IMR-90 (cell line): ENCODE results near the gene BPTF. TPM values are rescaled to one million over a fixed set of nuclear protein-coding genes. Genes with fewer than 3 reads are reported as not detected.

Experiments used
- ATAC-seq: fragments of 200-7000 bp; cut with Tn5 transposase; 2 replicates; pipeline ENCODE4 v1.9.1; 2020; ENCODE audit warnings: low read depth, mild to moderate bottlenecking, moderate library complexity
- BruUV-seq: library from RNA; stranded (reverse); fragments of 400-500 nt; replicated peaks from 2 replicates; lab custom pipeline; 2021; lab: Mats Ljungman, UMichigan
- CTCF ChIA-PET: fragments of 300-600 bp; formaldehyde crosslinking; extraction: SDS; loops from one replicate; lab custom pipeline; 2021; ENCODE audit warnings: antibody characterized with exemption; lab: Yijun Ruan, JAX
- POLR2A ChIA-PET: fragments of 300-600 bp; sonication (Branson Sonifier 250); formaldehyde crosslinking; loops from one replicate; lab custom pipeline; 2022; ENCODE audit warnings: antibody characterized with exemption; ENCODE audit not compliant: unreplicated experiment; lab: Charles Lee
- DNase-seq: peaks from one replicate; pipeline ENCODE4 v3.0.0; 2013
- H2AFZ ChIP-seq: replicated peaks from 2 replicates; pipeline ENCODE3; 2013; ENCODE audit warnings: low read length, mild to moderate bottlenecking; ENCODE audit not compliant: poor library complexity
- H2AK5ac ChIP-seq: 2 replicates; pipeline ENCODE4 v1.6.1; 2013; ENCODE audit warnings: low read depth, low read length, inconsistent platforms
- H2AK9ac ChIP-seq: replicated peaks from 2 replicates; pipeline ENCODE3; 2013; ENCODE audit warnings: mild to moderate bottlenecking, low read depth, low read length, moderate library complexity; ENCODE audit not compliant: poor library complexity
- H2BK120ac ChIP-seq: 2 replicates; pipeline ENCODE4 v1.6.1; 2013; ENCODE audit warnings: low read depth, low read length, inconsistent platforms
- H2BK15ac ChIP-seq: 3 replicates; pipeline ENCODE4 v1.6.1; 2013; ENCODE audit warnings: low read depth, low read length, inconsistent platforms
- H2BK20ac ChIP-seq: 2 replicates; pipeline ENCODE4 v1.6.1; 2013; ENCODE audit warnings: low read depth, mild to moderate bottlenecking, inconsistent platforms, low read length, moderate library complexity
- H2BK5ac ChIP-seq: 2 replicates; pipeline ENCODE4 v1.6.1; 2013; ENCODE audit warnings: mild to moderate bottlenecking, low read depth, low read length, inconsistent platforms; ENCODE audit not compliant: poor library complexity, severe bottlenecking
- H3K14ac ChIP-seq: replicated peaks from 2 replicates; pipeline ENCODE4 v1.6.1; 2013; ENCODE audit warnings: low read depth, low read length, inconsistent platforms
- H3K18ac ChIP-seq: 2 replicates; pipeline ENCODE4 v1.6.1; 2013; ENCODE audit warnings: low read depth, low read length, control low read depth
- H3K23ac ChIP-seq: 2 replicates; pipeline ENCODE4 v1.6.1; 2013; ENCODE audit warnings: low read depth, low read length, inconsistent platforms
- H3K27ac ChIP-seq: 2 replicates; pipeline ENCODE4 v1.5.1; 2013; ENCODE audit warnings: mild to moderate bottlenecking, control low read depth, low read length; ENCODE audit not compliant: insufficient read depth
- H3K27me3 ChIP-seq: 2 replicates; pipeline ENCODE4 v1.6.1; 2013; ENCODE audit warnings: low read length; ENCODE audit not compliant: control insufficient read depth, insufficient read depth
- H3K36me3 ChIP-seq: 2 replicates; pipeline ENCODE4 v1.6.1; 2013; ENCODE audit warnings: low read length, mixed read lengths; ENCODE audit not compliant: control insufficient read depth, insufficient read depth
- H3K4ac ChIP-seq: 2 replicates; pipeline ENCODE4 v1.6.1; 2013; ENCODE audit warnings: low read depth, low read length, inconsistent platforms
- H3K4me1 ChIP-seq: 2 replicates; pipeline ENCODE4 v1.6.1; 2013; ENCODE audit warnings: low read length, mixed read lengths; ENCODE audit not compliant: control insufficient read depth, insufficient read depth
- H3K4me2 ChIP-seq: 2 replicates; pipeline ENCODE4 v1.6.1; 2013; ENCODE audit warnings: low read depth, mild to moderate bottlenecking, control low read depth, low read length, moderate library complexity
- H3K4me3 ChIP-seq: 2 replicates; pipeline ENCODE4 v1.5.1; 2013; ENCODE audit warnings: low read depth, mild to moderate bottlenecking, control low read depth, low read length, moderate library complexity; ENCODE audit not compliant: insufficient read depth
- H3K56ac ChIP-seq: 2 replicates; pipeline ENCODE4 v1.6.1; 2013; ENCODE audit warnings: low read length, inconsistent platforms; ENCODE audit not compliant: insufficient read depth; ENCODE audit errors: extremely low read depth
- H3K79me1 ChIP-seq, 2 experiments: 2 replicates each; pipeline ENCODE4 v1.6.1; 2013; ENCODE audit warnings: low read length in 2 of 2, inconsistent platforms in 1 of 2, low read depth in 1 of 2
- H3K9ac ChIP-seq: 2 replicates; pipeline ENCODE4 v1.6.1; 2013; ENCODE audit warnings: low read depth, low read length, control low read depth
- H3K9me1 ChIP-seq: 2 replicates; pipeline ENCODE4 v1.6.1; 2013; ENCODE audit warnings: low read length, inconsistent platforms; ENCODE audit not compliant: insufficient read depth
- H3K9me3 ChIP-seq: 2 replicates; pipeline ENCODE4 v1.6.1; 2013; ENCODE audit warnings: low read length; ENCODE audit not compliant: control insufficient read depth, insufficient read depth
- H4K20me1 ChIP-seq: 2 replicates; pipeline ENCODE4 v1.6.1; 2013; ENCODE audit warnings: low read length, inconsistent platforms; ENCODE audit not compliant: insufficient read depth
- H4K5ac ChIP-seq: 2 replicates; pipeline ENCODE4 v1.6.1; 2013; ENCODE audit warnings: mild to moderate bottlenecking, low read depth, low read length, control low read depth
- H4K8ac ChIP-seq, 2 experiments: 2 replicates each; pipeline ENCODE4 v1.6.1; 2013; ENCODE audit warnings: low read depth in 2 of 2, low read length in 2 of 2, control low read depth in 1 of 2, inconsistent platforms in 1 of 2
- H4K91ac ChIP-seq: 2 replicates; pipeline ENCODE4 v1.6.1; 2013; ENCODE audit warnings: low read depth, low read length, inconsistent platforms; ENCODE audit not compliant: insufficient read depth
- BHLHE40 ChIP-seq: fragments of 150-350 bp; IDR thresholded peaks from 2 replicates; pipeline ENCODE4 v1.6.1; 2016; ENCODE audit warnings: mild to moderate bottlenecking, low read depth, low read length
- CEBPB ChIP-seq: IDR thresholded peaks from 2 replicates; pipeline ENCODE4 v1.6.1; 2012; ENCODE audit warnings: low read depth, low read length, improper control_type of control experiment
- CHD1 ChIP-seq: IDR thresholded peaks from 2 replicates; pipeline ENCODE4 v1.6.1; 2012; ENCODE audit warnings: low read depth, low read length, improper control_type of control experiment
- MAFK ChIP-seq: IDR thresholded peaks from 2 replicates; pipeline ENCODE4 v1.6.1; 2012; ENCODE audit warnings: low read depth, low read length, improper control_type of control experiment
- MAZ ChIP-seq: IDR thresholded peaks from 2 replicates; pipeline ENCODE4 v1.6.1; 2012; ENCODE audit warnings: low read depth, mild to moderate bottlenecking, low read length, improper control_type of control experiment, moderate library complexity, borderline replicate concordance
- NFE2L2 ChIP-seq: fragments of 150-350 bp; IDR thresholded peaks from 2 replicates; pipeline ENCODE4 v1.6.1; 2016; ENCODE audit warnings: low read depth, mild to moderate bottlenecking, low read length
- POLR2A ChIP-seq: IDR thresholded peaks from 2 replicates; pipeline ENCODE4 v1.6.1; 2012; ENCODE audit warnings: mild to moderate bottlenecking, low read depth, low read length
- RAD21 ChIP-seq: IDR thresholded peaks from 2 replicates; pipeline ENCODE4 v1.6.1; 2012; ENCODE audit warnings: low read length, improper control_type of control experiment
- RCOR1 ChIP-seq: IDR thresholded peaks from 2 replicates; pipeline ENCODE4 v1.6.1; 2012; ENCODE audit warnings: mild to moderate bottlenecking, low read length, improper control_type of control experiment; ENCODE audit not compliant: insufficient replicate concordance
- RFX5 ChIP-seq: IDR thresholded peaks from 2 replicates; pipeline ENCODE4 v1.8.0; 2012; ENCODE audit warnings: low read depth, mild to moderate bottlenecking, low read length, moderate library complexity
- SMC3 ChIP-seq: fragments of 150-350 bp; IDR thresholded peaks from 2 replicates; pipeline ENCODE4 v1.6.1; 2016; ENCODE audit warnings: low read depth, mild to moderate bottlenecking, antibody characterized with exemption, low read length, moderate library complexity
- WGBS, 2 experiments: methylation state at CpG; one replicate each; pipeline versions ENCODE4 v1.1.5 to v1.1.7; 2013; ENCODE audit warnings: missing lambda C conversion rate in 2 of 2; ENCODE audit not compliant: insufficient read length in 1 of 2; ENCODE audit errors: extremely low coverage in 2 of 2; 5-methylcytosine and 5-hydroxymethylcytosine counted together
- dilution Hi-C: fragments of 300-500 bp; cut with HindIII; formaldehyde crosslinking; loops from one replicate; pipeline ENCODE4 v1.14.3; 2018; ENCODE audit warnings: low sequenced_read_pairs; ENCODE audit not compliant: unreplicated experiment
- in situ Hi-C: fragments of 300-500 bp; cut with MboI; formaldehyde crosslinking; loops from 3 replicates; pipeline ENCODE4 v1.14.3; 2019; ENCODE audit warnings: low sequenced_read_pairs, inconsistent platforms, mixed read lengths
- intact Hi-C: fragments of 100-400 bp; cut with micrococcal nuclease; formaldehyde crosslinking; loops from 2 replicates; pipeline ENCODE4 v1.10.0; 2022
- polyA plus RNA-seq, 3 experiments: library from polyadenylated mRNA; depleted of rRNA; stranded (reverse); fragments of >200 nt; gene quantifications; 2 replicates each; pipeline ENCODE4 v1.2.3, GENCODE V29; 2012; ENCODE audit warnings: low replicate concordance in 1 of 3
- total RNA-seq: library from RNA; depleted of rRNA; stranded (reverse); fragments of >200 nt; gene quantifications from 2 replicates; pipeline ENCODE4 v1.2.3, GENCODE V29; 2012

The BPTF gene
- total and polyA plus RNA-seq, 2 of the 4 experiments (the other 2 are of a cell fraction), result 32.3 to 35.7 TPM

- POLR2A ChIA-PET, result no interaction called here
- no peak overlapping the region for H3K23ac ChIP-seq
- H3K4me2 ChIP-seq, result no peak overlapping the region
- dilution Hi-C loops, result no loop called here
- no peak overlapping the region for H2BK5ac ChIP-seq
- H4K5ac ChIP-seq, result no peak overlapping the region
- no peak overlapping the region for H3K18ac ChIP-seq
- intact Hi-C loops, result loop anchor here (5.0 kb wide), 1 partner anchor 37 kb away; no protein-coding TSS in a partner anchor
- no peak overlapping the region for H3K9ac ChIP-seq
- no peak overlapping the region for H3K4ac ChIP-seq
- H3K9me1 ChIP-seq, result 0 out of 2 replicates have a peak, but pooled peaks cover 3% of the 10 kb centered on the region
- no peak overlapping the region for H3K4me3 ChIP-seq
- in situ Hi-C loops, result no loop called here
- H4K8ac ChIP-seq, result no peak overlapping the region
- WGBS, 2 experiments, result no CpG with 5 or more reads among the region's 5 CpGs
- no peak overlapping the region for H3K27ac ChIP-seq
- H2AK9ac ChIP-seq, result no peak overlapping the region
- H3K14ac ChIP-seq, result no peak overlapping the region
- CTCF ChIA-PET, result interaction anchor here (1.2 kb wide), 1 partner anchor 12 kb away, joined by 3 read pairs; no protein-coding TSS in a partner anchor
- no peak for DNase-seq
- ATAC-seq, result no peak
- H3K4me1 ChIP-seq, result no peaks in the 10 kb centered on the region
- no peak overlapping the region for H2AFZ ChIP-seq
- no peak overlapping the region for H4K91ac ChIP-seq
- H2BK15ac ChIP-seq, result no peak overlapping the region
- no peaks in the 10 kb centered on the region for H3K9me3 ChIP-seq
- no peak overlapping the region for H3K56ac ChIP-seq
- TF ChIP-seq BHLHE40 (no peak), CHD1 (no peak), CEBPB (no peak), NFE2L2 (no peak), MAFK (no peak), RCOR1 (no peak), POLR2A (no peak), MAZ (no peak), RAD21 (no peak), SMC3 (no peak), RFX5 (no peak)
- H2BK120ac ChIP-seq, result no peak overlapping the region
- H4K20me1 ChIP-seq, result no peaks in the 10 kb centered on the region
- no peak overlapping the region for H2AK5ac ChIP-seq
- no peak overlapping the region for H2BK20ac ChIP-seq
- H3K27me3 ChIP-seq, result no peaks in the 10 kb centered on the region
- BruUV-seq, result no TSS peak
- peaks cover 55% of the 10 kb centered on the region for H3K36me3 ChIP-seq
- no peaks in the 10 kb centered on the region for H3K79me1 ChIP-seq
Measured at GRCh38 chr17:67944035-67944434, 118.7 kb downstream of the BPTF start.
